ACHN (cell line): ENCODE data around the gene MAPK6.
"Not testable (repeated sequence)": the region's sequence is repeated elsewhere in the genome, so short reads cannot be mapped to it uniquely, and the experiment has no call there.

ENCODE experiments used
- DNase-seq: peaks from one replicate; pipeline ENCODE4 v3.0.0-alpha.2; 2015
- in situ Hi-C: cut with HindIII; loops from 2 replicates; pipeline ENCODE4 v1.10.0; 2017; ENCODE audit warnings: low sequenced_read_pairs, low pct_ligation_motif_present, low pct_unique_long_range_greater_than_20kb

MAPK6 gene

DNA sequence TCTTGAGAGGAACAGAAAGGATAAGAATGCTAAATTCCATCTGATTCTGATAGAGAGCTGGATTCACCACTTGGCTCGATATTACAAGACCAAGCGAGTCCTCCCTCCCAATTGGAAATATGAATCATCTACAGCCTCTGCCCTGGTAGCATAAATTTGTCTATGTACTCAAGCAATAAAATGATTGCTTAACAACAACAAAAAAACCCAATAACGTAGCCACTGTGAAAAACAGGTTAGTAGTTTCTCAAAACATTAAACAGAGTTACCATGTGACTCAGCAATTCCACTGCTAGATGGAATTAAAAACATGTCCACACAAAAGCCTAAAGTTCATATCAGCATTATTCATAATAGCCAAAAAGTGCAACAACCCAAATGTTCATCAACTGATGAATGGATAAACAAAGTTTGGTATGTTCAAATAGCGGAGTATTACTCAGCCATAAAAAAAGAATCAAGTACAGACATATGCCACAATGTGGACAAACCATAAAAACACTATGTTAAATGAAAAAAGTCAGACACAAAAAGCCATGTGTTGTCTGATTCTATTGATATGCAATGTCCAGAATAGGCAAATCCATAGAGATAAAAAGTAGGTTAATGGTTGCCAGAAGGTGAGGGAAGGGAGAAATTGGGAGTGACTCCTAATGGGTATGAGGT is 76.7 kb downstream of the MAPK6 start:
- no peak for DNase-seq
- in situ Hi-C loops = no loop called here

DNA sequence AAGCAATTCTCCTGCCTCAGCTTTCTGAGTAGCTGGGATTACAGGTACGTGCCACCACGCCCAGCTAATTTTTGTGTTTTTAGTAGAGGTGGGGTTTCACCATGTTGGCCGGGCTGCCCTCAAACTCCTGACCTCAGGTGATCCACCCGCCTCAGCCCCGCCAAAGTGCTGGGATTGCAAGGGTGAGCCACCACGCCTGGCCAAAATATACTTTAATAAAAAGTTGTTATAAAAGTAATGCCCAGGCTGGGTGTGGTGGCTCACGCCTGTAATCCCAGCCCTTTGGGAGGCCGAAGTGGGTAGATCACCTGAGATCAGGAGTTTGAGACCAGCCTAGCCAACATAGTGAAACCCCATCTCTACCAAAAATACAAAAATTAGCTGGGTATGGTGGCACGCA is 77.5 kb downstream of the MAPK6 start:
- DNase-seq, in situ Hi-C loops: not testable (repeated sequence)

DNA sequence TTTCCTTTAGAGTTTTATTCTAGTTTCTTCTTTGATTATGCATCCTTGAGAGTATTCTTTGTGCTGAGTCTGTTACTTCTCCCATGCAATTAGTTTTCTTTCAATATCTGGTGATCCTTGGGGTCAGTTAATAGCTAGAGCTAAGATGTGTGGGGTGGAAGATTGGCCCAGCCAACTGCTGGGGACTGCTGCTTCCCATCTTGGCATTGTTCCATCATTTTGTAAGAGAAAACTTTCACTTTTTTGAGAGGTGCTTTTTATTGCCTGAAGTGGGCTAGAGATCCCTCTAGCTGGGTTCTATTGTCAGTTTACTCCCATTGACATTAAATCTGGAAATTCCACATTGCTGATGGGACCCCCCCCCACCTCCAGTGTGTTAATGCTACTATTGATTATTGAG is 78.2 kb downstream of the MAPK6 start:
- DNase-seq = peak; percentile 23

DNA sequence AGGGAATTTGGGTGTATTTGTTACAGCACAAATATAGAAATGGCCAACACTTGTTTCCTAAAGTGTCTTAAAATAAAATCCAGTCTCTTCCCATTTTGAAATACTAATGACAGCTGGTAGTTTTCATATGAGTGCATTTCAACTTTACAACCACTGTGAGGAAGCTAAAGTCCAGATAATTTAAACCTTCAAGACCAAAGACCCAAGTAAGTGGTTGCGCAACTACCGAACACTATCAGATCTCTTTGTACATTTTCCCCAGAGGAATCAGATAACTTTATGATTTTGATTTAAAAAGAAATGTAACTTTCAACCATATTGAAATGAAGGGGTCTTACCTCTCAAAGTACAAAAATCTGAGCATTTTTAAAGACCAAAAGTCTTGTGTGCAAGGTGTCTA is 79.3 kb downstream of the MAPK6 start:
- DNase-seq = no peak
- in situ Hi-C loops = no loop called here

More for the DNA sequence above, 78.2 kb downstream of the MAPK6 start:
- in situ Hi-C loops = no loop called here

DNA sequence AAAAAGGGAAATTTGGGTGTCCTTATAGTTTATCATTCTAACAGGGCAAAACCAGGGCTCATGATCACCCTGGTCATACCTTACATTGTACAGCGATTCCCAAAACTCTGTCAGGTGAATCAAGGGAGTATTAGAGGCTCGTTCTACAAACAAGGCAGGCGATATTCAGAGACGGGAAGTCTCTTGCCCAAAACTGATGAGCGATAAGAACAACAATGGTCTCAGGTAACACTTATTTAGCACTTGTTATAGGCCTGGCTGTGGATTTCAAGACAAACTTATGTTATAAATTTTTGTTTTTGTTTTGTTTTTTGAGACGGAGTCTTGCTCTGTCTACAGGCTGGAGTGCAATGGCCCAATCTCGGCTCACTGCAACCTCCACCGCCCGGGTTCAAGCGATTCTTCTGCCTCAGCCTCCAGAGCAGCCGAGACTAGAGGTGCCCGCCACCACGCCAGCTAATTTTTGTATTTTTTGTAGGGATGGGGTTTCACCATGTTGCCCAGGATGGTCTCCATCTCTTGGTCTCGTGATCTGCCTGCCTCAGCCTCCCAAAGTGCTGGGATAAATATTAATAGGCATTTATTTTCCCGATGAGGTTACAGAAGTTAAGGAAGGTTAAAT is 80.7 kb downstream of the MAPK6 start:
- in situ Hi-C loops = no loop called here
- DNase-seq = no peak

DNA sequence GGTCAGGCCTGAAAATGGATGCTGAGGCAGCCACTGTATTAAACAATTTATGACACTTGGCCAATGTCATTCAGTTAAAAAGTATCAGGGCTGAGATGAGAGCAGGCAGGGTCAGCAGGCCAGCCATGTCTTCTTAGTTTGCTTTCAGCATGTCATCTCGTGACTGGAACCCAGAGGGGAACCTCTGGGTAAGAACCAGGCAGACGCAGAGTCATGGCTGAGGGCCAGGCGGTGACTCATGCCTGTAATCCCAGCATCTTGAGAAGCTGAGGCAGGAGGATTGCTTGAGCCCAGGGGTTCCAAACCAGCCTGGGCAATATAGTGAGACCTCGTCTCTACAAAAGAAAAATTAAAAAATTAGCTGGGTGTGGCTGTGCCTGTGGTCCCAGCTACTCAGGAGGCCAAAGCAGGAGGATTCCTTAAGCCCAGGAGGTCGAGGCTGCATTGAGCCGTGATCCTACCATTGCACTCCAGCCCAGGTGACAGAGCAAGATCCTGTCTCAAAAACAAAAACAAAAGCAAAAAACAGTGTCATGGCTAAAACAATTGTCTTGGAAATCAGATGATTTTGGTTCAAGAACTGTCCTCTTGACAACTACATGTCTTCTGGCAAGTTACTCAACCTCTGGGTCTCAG is 81.9 kb downstream of the MAPK6 start:
- in situ Hi-C loops = no loop called here

DNA sequence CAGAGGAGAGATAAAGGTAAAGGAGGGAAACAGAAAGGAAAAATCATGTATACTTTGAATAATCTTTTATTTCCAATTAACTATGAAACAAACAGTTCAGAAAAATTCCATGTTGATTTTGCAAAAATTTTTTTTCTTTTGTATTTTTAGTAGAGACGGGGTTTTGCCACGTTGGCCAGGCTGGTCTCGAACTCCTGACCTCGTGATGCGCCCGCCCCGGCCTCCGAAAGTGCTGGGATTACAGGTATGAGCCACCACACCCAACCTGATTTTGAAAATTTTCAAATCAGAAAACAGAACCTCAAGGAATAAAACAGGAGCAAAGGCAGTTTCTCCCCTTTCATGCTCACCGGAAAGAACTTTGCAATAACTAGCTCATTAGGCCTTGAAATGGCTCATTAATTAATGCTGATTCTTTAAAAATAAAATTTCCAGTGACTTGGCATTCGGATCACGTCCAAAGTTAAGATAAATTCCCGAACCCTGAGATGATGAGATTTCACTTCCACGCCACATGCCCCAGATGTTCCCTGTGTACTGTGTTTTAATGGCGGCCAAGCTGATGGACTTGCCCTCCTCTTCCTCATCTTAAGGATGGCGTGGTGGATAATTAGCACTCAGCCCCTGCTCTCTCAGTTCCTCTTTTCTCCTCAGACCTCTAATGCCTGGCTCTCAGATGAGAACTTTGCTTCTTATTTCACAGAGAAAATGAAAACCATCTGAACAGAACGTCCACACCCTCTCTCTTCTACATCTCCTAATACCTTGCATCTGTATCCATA is 82.7 kb downstream of the MAPK6 start:
- no peak for DNase-seq

More for the DNA sequence above, 81.9 kb downstream of the MAPK6 start:
- peak; percentile 88 for DNase-seq

DNA sequence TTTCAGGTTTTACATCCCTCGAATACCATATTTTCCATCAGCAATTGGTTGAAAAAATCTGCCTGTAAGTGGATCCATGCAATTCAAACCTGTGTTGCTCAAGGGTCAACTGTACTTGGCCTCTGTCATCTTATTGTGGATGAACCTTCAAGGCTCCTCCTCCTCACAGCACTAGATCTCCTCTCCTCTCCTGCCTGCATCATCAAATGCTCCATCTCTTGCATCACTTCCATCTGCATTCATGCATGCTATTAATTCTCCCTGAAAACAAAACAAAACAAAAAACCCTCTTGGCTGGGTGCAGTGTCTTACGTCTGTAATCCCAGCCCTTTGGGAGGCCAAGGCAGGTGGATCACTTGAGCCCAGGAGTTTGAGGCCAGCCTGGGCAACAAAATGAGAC is 83.4 kb downstream of the MAPK6 start:
- in situ Hi-C loops = no loop called here
- peak; percentile 63 for DNase-seq

More for the DNA sequence above, 82.7 kb downstream of the MAPK6 start:
- in situ Hi-C loops = no loop called here

DNA sequence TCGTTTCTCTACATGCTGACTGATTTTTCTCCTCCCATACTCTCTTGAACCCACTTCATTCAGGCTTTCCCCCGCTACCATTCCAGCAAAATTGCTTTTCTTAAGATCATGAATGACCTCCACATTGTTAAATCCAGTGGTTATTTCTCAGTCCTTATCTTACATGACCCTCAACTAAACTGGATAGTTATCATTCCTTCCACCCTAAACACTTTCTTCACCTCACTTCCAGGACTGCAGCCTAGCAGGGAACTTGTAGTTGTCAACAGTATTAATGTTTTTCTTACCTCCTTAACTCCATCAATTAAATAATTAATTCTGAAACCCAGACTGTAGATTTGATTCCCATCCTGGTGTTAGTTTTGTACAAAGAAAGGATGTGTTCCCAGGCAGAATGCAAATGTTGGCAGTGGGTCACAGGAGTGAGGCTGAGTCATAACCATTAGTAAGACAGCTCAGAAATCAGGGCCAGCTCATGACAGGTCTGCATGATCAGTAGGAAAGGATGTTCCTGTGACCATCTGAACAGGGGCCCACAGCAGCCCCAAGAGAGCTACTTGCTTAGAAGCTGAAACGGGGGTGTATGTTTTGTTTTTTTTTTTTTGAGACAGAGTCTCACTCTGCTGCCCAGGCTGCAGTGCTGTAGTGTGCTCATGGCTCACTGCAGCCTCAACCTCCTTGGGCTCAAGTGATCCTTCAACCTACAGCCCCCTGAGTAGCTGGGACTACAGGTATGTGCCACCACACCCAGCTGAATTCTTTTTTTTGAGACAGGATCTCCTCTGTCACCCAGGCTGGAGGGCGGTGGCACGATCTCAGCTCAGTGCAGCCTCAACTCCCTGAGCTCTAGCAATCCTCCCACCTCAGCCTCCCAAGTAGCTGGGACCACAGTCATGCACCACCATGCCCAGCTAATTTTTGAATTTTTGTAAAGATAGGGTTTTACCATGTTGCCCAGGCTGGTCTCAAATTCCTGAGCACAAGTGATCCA is 84.5 kb downstream of the MAPK6 start:
- DNase-seq = peak; percentile 76
- in situ Hi-C loops = no loop called here

DNA sequence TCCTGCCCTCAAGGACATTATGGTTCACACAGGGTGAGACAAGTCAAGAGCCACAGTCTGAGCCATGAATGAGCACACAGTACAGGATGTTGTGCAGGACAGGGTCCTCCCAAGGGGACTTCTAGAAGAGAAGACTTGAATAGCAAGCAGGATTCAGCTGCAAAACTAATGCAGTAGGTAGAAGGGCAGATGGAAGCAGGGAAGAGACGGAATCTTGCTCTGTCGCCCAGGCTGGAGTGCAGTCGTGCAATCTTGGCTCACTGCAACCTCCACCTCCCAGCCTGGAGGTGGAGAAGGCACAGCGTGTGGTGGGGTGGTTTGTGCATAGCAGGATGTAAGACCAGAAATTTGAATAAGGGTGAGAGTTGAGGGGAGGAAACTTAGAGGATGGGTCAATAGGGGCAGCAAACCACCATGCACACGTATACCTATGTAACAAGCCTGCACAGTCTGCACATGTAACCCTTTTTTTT is 85.5 kb downstream of the MAPK6 start:
- in situ Hi-C loops = no loop called here
- no peak for DNase-seq

DNA sequence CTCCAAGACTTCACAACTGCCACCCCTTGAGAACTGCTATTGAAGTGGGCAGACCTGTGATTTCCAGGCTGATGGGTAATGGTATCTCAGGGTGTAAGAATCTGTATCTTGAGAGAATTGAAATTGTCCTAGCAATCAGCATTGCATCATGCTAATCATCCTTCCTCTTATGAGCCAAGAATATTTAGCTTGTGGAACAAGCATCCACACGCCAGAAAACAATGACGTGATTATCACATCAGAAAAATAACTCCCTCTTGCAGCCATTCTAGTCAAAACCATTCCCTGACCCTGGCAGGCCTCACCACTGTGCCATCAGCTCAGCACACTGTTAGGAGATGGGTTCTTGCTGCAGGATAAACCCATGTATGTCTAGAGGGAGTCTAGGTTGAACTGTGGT is 86.8 kb downstream of the MAPK6 start:
- no peak for DNase-seq
- in situ Hi-C loops = no loop called here

DNA sequence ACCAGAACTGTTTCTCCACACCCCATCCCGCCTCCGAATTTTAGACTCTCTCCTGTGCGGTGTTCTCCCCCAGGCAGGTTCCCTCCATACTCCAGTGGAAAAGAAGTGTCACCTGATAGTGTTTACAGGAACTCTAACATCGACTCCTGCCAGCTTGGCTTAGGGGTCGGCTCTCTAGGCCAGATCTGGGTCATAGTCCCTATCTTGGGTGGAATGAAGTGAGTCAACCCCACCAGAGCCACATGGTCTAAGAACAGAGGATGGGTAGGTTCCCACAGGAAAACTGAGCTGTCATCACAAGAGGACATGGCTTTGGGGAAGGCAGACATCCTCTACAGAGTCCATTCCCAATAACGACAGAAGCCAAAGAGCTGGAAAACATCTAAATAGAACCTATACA is 87.6 kb downstream of the MAPK6 start:
- in situ Hi-C loops = no loop called here
- no peak for DNase-seq

DNA sequence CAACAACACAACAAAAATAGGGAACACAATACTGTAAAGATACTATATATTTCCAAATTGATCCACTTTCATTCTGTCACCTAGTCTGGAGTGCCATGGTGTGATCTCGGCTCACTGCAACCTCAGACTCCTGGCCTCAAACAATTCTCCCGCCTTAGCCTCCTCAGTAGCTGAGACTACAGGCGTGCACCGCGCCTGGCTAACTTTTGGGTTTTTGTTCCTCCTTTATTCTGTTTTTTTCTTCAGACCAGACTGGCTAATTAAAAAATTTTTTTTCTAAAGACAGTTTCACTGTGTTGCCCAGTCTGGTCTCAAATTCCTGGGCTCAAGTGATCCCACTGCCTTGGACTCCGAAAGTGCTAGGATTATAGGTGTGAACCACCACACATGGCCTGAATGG is 88.2 kb downstream of the MAPK6 start:
- no peak for DNase-seq
- in situ Hi-C loops = no loop called here

DNA sequence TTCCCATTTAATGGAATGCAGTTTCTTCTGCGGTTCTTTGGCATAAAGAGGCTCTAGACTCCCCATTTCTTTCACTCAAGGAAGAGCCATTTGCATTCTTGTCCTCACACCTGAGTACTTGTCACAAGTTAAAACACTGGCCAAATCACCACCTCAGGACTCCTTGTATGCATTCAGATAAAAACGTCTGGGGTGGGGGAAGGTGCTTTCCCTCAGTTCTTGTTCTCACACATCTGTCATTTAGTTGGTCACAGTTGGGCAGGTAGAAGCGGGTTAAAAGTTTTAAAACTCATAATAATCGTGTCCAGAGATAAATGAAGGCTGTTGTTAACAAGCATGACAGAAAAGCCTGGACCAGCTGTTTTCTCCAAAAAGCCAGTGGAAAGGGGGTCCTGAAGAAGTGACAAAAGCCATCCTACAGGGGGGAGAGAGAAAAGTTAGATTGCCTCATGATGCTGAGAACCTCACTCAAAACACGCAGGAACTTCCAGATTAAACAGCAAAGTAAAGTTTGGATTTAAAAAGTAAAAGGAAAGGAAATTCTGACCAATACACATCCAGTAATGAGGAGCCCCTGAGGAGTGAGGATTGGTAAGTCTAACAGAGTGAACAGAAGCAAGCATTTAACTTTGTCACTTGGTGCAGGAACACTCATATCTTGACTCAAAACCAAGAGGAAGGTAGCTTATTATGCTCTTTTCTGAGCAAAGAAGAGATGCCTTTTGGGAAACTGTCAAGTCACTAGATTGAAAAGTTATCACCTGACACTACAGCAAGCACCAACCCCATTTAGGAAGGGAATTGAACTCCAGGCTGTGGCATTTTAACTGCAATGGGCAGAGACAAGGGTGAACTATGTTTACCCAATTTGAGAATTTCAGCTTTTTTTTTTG is 90.8 kb downstream of the MAPK6 start:
- DNase-seq = no peak
- in situ Hi-C loops = no loop called here

DNA sequence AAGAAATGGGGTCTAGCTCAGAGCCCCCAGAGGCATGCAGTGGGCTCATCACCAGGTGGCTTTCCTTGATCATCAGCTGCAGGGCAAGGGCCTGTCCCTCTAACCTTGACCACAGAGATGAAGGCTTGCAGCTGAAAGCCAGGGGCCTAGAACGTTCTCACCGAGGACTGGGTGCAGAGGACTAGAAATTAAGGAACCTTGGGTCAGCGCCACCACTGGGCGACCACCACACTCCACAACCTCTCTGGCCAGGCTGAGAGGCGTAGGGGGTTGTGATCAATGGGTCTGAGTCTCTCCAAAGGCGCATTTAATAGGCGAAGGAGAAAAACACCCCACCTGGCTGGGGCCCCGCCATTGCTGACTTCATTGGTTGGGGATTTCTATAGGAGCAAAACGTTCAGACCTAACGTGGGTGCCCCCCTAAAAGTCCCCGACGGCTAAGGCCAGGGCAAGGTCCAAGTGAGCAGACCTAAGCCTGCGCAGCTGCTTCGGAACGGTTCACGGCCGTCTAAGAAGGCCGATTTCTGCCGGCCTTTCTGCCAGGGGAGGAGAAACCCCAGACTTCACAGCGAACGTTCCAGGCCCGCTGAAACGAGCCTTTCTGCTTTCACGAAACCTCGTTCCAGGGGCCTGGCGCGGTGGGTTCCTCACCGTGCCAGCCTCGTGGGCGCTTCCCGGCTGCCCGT is 92.6 kb downstream of the MAPK6 start:
- in situ Hi-C loops = no loop called here
- DNase-seq = no peak

DNA sequence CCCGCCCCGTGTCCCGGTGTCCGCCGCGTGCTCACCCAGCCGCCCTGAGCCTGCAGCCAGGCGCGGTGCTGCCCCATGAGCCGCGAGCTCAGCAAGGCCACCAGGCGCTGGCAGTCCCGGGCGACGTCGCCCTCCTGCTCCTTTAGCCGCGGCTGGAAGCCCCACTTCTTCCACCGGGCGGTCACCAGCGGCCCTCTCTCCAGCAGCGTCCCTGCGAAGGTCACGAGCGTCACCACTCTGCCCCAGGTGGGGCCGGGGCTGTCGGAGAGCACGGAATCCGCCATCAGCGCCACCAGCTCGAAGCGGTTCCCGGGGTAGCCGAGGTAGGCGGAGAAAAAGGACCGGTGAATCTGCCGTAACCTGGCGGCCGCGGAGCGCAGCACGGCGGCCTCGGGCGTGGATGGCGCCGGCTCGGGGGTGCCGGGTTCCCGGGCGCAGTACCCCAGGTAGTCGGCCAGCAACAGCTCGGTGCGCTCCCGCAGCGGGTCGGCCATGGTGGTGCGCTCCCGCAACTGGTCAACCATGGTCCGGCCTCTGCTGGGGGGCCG is 93.3 kb downstream of the MAPK6 start:
- in situ Hi-C loops = no loop called here

More for the DNA sequence above, 93.3 kb downstream of the MAPK6 start:
- no peak for DNase-seq
